Activated T-cell treated with anti-CD3 and anti-CD28 coated beads, Interleukin-2, amount 50 U/mL, for 72 hours (primary cell): ENCODE measurements around the gene CYSRT1. TPM values are rescaled to one million over a fixed set of nuclear protein-coding genes. Genes with fewer than 3 reads are reported as not detected.

Experiments used
- ATAC-seq, 2 donors: fragments of 150-1000 bp; cut with Tn5 transposase; replicated peaks in 1 of 2; 2 replicates each; pipeline ENCODE4 v1.10.0; 2021; ENCODE audit warnings: moderate library complexity in 2 of 2, mild to moderate bottlenecking in 1 of 2
- DNase-seq, 2 donors: peaks; one replicate each; pipeline ENCODE4 v3.0.0; 2021 to 2022; ENCODE audit warnings: mixed read lengths in 1 of 2
- H3K27ac Mint-ChIP-seq: one replicate; pipeline ENCODE4 v1.8.0; 2022; ENCODE audit warnings: mild to moderate bottlenecking, moderate library complexity, mixed read lengths
- H3K27me3 Mint-ChIP-seq: one replicate; pipeline ENCODE4 v1.8.0; 2022; ENCODE audit warnings: low read depth, mixed read lengths
- H3K36me3 Mint-ChIP-seq, 2 donors: one replicate each; pipeline ENCODE4 v1.8.0; 2022; ENCODE audit warnings: mixed read lengths in 2 of 2, mild to moderate bottlenecking in 1 of 2; ENCODE audit not compliant: insufficient read depth in 2 of 2
- H3K4me1 Mint-ChIP-seq: one replicate; pipeline ENCODE4 v1.8.0; 2022; ENCODE audit warnings: low read depth, mixed read lengths
- H3K4me3 Mint-ChIP-seq, 2 donors: one replicate each; pipeline ENCODE4 v1.8.0; 2022; ENCODE audit warnings: mild to moderate bottlenecking in 2 of 2, mixed read lengths in 2 of 2, moderate library complexity in 2 of 2
- H3K9me3 Mint-ChIP-seq, 2 donors: one replicate each; pipeline ENCODE4 v1.8.0; 2022; ENCODE audit warnings: mixed read lengths in 2 of 2
- total RNA-seq, 2 donors: library from RNA; stranded (reverse); gene quantifications; one replicate each; pipeline ENCODE4 v1.2.3, GENCODE V29; 2022

CYSRT1 gene
- total RNA-seq, 2 donors from 2014 or later, result 1.0 to 2.0 TPM

DNA sequence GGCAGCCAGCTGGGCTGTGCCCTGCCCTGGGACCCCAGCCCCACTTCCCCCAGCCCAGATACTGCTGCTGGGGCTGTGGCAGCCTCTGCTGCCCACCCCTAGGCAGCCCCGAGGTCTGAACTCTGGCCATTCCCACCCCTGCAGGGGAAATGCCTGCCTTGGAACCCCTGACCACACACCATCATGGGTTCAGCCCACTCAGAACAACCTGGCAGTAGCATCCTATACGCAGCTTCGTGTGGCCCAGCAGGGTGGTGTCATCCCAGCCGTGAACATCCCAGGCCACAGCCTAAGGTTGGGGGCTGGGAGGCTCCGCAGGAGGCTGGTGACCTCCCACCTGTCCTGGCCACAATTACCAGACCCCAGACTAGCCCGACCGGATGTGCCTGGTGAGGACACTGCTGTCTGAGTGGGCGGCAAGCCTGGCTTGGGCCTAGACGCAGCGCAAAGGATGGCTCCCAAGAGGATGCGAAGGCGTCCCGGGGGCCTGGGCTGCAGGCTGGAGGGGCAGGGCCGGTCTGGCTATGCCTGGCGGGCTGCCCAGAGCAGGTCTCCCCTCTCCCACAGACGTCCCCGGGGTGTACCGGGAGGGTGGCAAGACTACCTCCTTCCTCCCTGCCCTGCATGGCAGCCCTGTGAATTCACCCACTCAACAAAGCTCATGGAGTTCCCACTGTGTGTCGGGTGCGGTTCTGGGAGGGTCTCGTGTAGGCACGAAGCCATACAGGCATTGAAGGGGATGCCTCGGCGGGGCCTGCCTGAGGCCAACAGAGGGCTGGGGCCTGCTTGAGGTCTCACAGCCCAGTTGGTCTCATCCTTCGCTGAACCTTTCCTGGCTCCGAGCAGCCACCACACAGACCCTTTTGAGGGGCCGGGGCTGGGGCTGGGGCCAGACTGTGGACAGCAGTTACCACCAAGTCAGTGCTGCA lies 4.3 kb downstream of the CYSRT1 start:
- no peak overlapping the region for H3K4me3 Mint-ChIP-seq
- H3K36me3 Mint-ChIP-seq, result no peaks in the 10 kb centered on the region
- peaks cover 6% of the 10 kb centered on the region for H3K27me3 Mint-ChIP-seq
- H3K9me3 Mint-ChIP-seq, result no peaks in the 10 kb centered on the region
- DNase-seq (no peak), ATAC-seq (no peak)
- peaks cover 6% of the 10 kb centered on the region for H3K4me1 Mint-ChIP-seq
- no peak overlapping the region for H3K27ac Mint-ChIP-seq

DNA sequence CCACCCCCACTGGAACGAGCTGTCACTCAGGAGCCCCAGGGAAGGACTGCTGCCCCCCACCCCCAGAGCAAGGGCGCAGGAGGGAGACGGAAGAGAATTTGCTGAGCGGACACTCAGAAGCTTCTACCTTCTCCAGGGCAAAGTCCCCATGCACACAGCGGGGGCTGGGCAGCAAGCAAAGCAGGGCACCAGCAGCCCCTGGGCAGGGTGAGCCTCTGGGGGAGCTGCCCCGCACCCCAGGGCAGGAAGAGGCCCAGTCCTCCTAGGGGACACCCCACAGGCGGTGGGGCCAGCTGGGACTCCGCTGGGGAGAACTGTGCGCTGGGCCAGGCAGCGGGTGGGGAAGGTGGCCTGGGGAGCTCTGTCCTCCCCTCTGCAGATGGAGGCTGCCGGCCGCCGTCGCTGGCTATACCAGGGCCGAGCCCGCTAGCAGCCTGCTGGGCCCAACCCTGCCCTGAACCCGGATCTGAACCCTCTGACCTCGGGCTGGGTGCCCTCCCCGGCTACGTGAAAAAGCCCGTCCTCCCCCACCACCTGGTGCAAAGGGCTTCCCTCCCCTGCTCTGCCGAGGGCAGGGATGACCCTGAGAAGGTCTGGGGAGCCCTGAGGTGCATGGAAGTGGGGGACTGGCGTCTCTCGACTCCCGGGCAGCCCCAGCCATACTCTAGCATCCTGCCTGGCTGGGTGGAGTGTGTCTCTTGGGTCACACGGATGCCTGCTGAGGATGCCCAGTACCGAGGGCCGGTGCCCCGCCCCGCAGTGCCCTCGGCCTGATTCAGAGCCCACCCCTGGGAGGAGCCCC lies 5.1 kb downstream of the CYSRT1 start:
- ATAC-seq (no peak), DNase-seq (no peak)
- Mint-ChIP-seq H3K27ac (no peak overlapping the region), H3K36me3 (no peaks in the 10 kb centered on the region), H3K9me3 (no peaks in the 10 kb centered on the region), H3K4me1 (peaks cover 6% of the 10 kb centered on the region), H3K4me3 (no peak overlapping the region), H3K27me3 (peaks cover 6% of the 10 kb centered on the region)

DNA sequence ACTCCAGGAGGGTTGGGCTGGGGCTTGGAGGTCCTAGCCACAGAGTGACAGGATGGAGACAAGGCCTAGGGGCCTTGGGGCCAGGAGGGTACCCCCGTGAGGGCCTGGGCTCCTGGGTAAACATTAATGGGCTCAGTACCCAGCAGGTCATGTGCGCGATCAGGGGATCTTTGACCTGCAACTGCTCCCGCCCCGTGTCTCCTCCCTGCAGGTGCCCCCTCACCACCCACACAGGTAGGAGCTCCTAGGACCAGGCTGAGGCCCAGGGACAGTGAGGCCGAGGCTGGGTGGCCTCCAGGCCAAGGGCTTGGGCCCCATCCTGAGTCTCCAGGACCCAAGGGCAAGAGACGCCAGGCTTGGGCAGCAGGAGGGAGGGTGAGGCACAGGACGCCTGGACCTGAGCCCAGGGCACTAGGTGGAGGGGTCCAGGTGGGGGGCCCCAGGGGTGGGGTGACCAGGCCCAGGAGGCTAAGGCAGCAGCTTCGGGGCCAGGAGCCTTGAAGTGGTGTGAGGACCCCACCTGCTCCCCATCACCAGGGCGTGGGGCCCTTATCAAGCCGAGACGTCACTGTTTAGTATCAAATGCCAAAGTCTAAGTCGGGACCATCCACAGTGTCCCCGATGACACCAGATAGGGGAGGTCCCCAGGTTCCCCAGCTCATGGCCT lies 5.9 kb downstream of the CYSRT1 start, which contains the start of gene SLC34A3:
Gene SLC34A3, plus strand, starts transcription at position 197 of the 667 bp plus-strand sequence. CDS start 802 bp downstream, outside the sequence.
- Mint-ChIP-seq H3K36me3 (no peaks in the 10 kb centered on the region), H3K27ac (no peak within 1 kb of the TSS), H3K4me3 (no peak within 1 kb of the TSS), H3K4me1 (peaks cover 6% of the 10 kb centered on the region), H3K9me3 (no peaks in the 10 kb centered on the region), H3K27me3 (peaks cover 6% of the 10 kb centered on the region)
- DNase-seq, result no peak
- ATAC-seq, result no peak

GRCh38 chr9:137231372-137232039 lies 6.5 kb downstream of the CYSRT1 start:
- ATAC-seq (no peak), DNase-seq (no peak)
- Mint-ChIP-seq H3K4me1 (peaks cover 6% of the 10 kb centered on the region), H3K27ac (no peak overlapping the region), H3K27me3 (peaks cover 6% of the 10 kb centered on the region), H3K4me3 (no peak overlapping the region), H3K9me3 (no peaks in the 10 kb centered on the region), H3K36me3 (no peaks in the 10 kb centered on the region)

GRCh38 chr9:137232101-137232500 lies 7.1 kb downstream of the CYSRT1 start:
- DNase-seq (no peak), ATAC-seq (no peak)
- H3K36me3 Mint-ChIP-seq, result no peaks in the 10 kb centered on the region
- no peaks in the 10 kb centered on the region for H3K9me3 Mint-ChIP-seq
- no peak overlapping the region for H3K4me3 Mint-ChIP-seq
- H3K27ac Mint-ChIP-seq, result no peak overlapping the region
- peaks cover 6% of the 10 kb centered on the region for H3K27me3 Mint-ChIP-seq
- peaks cover 6% of the 10 kb centered on the region for H3K4me1 Mint-ChIP-seq

DNA sequence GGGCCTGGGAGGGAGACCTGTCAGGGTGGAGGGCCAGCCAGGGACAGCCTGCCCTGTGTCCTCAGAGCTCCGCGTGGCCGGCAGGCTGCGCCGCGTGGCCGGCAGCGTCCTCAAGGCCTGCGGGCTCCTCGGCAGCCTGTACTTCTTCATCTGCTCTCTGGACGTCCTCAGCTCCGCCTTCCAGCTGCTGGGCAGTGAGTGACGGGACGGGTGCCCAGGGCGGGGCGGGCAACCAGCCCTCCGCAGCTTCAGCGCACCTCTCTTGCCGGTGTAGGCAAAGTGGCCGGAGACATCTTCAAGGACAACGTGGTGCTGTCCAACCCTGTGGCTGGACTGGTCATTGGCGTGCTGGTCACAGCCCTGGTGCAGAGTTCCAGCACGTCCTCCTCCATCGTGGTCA lies 7.5 kb downstream of the CYSRT1 start:
- DNase-seq (no peak), ATAC-seq (no peak)
- H3K4me1 Mint-ChIP-seq, result peaks cover 4% of the 10 kb centered on the region
- no peak overlapping the region for H3K4me3 Mint-ChIP-seq
- no peak overlapping the region for H3K27ac Mint-ChIP-seq
- H3K36me3 Mint-ChIP-seq, result no peaks in the 10 kb centered on the region
- H3K9me3 Mint-ChIP-seq, result no peaks in the 10 kb centered on the region
- H3K27me3 Mint-ChIP-seq, result peaks cover 4% of the 10 kb centered on the region

- Mint-ChIP-seq H3K4me3 (no peak overlapping the region), H3K27ac (no peak overlapping the region), H3K27me3 (no peaks in the 10 kb centered on the region), H3K9me3 (no peaks in the 10 kb centered on the region), H3K4me1 (no peaks in the 10 kb centered on the region), H3K36me3 (no peaks in the 10 kb centered on the region)
- no peak for DNase-seq
- no peak for ATAC-seq
Measured at GRCh38 chr9:137233143-137233980, 8.4 kb downstream of the CYSRT1 start.

GRCh38 chr9:137234055-137234697 lies 9.2 kb downstream of the CYSRT1 start:
- H3K4me1 Mint-ChIP-seq, result peaks cover 6% of the 10 kb centered on the region
- H3K36me3 Mint-ChIP-seq, result no peaks in the 10 kb centered on the region
- H3K4me3 Mint-ChIP-seq, result no peak overlapping the region
- ATAC-seq (no peak), DNase-seq (no peak)
- H3K9me3 Mint-ChIP-seq, result no peaks in the 10 kb centered on the region
- H3K27ac Mint-ChIP-seq, result no peak overlapping the region
- H3K27me3 Mint-ChIP-seq, result no peaks in the 10 kb centered on the region

GRCh38 chr9:137234758-137235423 lies 9.9 kb downstream of the CYSRT1 start:
- Mint-ChIP-seq H3K4me3 (no peak overlapping the region), H3K9me3 (no peaks in the 10 kb centered on the region), H3K4me1 (peaks cover 7% of the 10 kb centered on the region), H3K27ac (no peak overlapping the region), H3K27me3 (no peaks in the 10 kb centered on the region), H3K36me3 (no peaks in the 10 kb centered on the region)
- DNase-seq (no peak), ATAC-seq (no peak)

DNA sequence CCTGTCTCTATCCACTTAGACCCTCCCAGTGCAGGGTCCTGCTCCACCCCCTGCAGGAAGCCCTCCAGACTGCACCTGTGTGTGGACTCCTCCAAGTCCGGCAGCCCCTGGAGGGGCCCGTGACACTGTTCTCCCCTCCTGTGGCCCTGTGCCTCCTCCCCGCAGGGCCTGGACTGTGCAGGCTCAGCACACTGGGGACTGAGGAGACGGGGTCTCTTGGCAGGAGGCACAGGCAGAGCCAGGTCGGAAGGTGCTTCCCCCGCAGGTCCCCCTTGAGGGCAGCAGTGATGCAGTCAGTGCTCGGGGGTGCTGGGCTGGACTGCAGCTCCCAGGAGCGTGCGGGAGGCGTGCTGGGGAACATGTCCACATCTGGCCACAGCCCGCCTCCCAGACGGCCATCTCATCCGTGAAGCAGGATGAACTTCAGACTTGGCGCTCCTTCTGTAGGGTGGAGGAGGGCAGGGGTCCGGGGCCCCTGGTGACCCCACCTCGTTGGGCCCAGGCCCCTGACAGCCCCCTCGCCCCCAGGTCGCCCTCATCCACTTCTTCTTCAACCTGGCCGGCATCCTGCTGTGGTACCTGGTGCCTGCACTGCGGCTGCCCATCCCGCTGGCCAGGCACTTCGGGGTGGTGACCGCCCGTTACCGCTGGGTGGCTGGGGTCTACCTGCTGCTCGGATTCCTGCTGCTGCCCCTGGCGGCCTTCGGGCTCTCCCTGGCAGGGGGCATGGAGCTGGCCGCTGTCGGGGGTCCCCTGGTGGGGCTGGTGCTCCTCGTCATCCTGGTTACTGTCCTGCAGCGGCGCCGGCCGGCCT lies 10.7 kb downstream of the CYSRT1 start:
- H3K4me3 Mint-ChIP-seq, result no peak overlapping the region
- H3K9me3 Mint-ChIP-seq, result no peaks in the 10 kb centered on the region
- H3K27ac Mint-ChIP-seq, result no peak overlapping the region
- H3K4me1 Mint-ChIP-seq, result peaks cover 7% of the 10 kb centered on the region
- H3K36me3 Mint-ChIP-seq, result no peaks in the 10 kb centered on the region
- DNase-seq (no peak), ATAC-seq (no peak)
- H3K27me3 Mint-ChIP-seq, result no peaks in the 10 kb centered on the region
